ENCODE results near the gene SH2D2A. TPM values are rescaled to one million over a fixed set of nuclear protein-coding genes. Genes with fewer than 3 reads are reported as not detected.
A peak's percentile ranks its signal among the peaks of the same experiment; 100 is the strongest.

SH2D2A gene
- polyA plus RNA-seq, 1 of the 3 experiments (the other 2 are of a cell fraction) = not detected

DNA sequence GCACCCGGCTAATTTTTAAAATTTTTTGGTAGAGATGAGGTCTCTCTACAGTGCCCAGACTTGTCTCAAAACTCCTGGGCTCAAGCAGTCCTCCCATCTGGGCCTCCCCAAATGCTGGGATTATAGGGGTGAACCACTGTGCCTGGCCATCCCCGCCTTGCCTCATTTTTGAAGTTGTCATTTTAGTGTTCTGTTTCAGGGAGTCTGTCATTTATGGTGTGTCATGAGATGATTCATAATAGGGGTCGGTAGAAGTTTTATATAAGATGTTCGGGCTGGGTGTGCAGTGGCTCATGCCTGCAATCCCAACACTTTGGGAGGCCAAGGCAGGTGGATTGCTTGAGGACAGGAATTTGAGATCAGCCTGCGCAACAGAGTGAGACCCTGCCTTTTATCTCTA, 40.8 kb downstream of the SH2D2A start:
- H3K27ac ChIP-seq (ENCODE audit: low read depth in 2 of 2, low read length in 1 of 2) = no peak overlapping the region; a peak in 1 of 4 replicates
- H3K9me3 ChIP-seq = no peaks in the 10 kb centered on the region
- H4K20me1 ChIP-seq (ENCODE audit: insufficient read depth) = peaks cover 78% of the 10 kb centered on the region
- peaks cover 20 to 34% of the 10 kb centered on the region in 2 experiments; a peak in 3 of 4 replicates for H3K4me1 ChIP-seq (ENCODE audit: control insufficient read depth in 1 of 2, insufficient read depth in 2 of 2, low read depth in 1 of 2, low read length in 1 of 2)
- H3K9me2 ChIP-seq = no peaks in the 10 kb centered on the region
- peaks cover 97% of the 10 kb centered on the region for H3K79me2 ChIP-seq (ENCODE audit: insufficient read depth)
- H3F3A ChIP-seq (replicated peaks; ENCODE audit: insufficient read depth) = peaks cover 18% of the 10 kb centered on the region
- H3K36me3 ChIP-seq (replicated peaks in 1 of 2; ENCODE audit: control insufficient read depth in 1 of 2, insufficient read depth in 2 of 2, low read length in 1 of 2) = peaks cover 12 to 13% of the 10 kb centered on the region in 2 experiments
- H3K9ac ChIP-seq = 0 out of 2 replicates have a peak overlapping the region, but pooled peaks have one; percentile 21
- TF ChIP-seq, protein P1, sequence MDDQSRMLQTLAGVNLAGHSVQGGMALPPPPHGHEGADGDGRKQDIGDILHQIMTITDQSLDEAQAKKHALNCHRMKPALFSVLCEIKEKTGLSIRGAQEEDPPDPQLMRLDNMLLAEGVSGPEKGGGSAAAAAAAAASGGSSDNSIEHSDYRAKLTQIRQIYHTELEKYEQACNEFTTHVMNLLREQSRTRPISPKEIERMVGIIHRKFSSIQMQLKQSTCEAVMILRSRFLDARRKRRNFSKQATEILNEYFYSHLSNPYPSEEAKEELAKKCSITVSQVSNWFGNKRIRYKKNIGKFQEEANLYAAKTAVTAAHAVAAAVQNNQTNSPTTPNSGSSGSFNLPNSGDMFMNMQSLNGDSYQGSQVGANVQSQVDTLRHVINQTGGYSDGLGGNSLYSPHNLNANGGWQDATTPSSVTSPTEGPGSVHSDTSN (IDR thresholded peaks at IDR 0.05) = no peak
- no peak for TF ChIP-seq RXRA (IDR thresholded peaks at IDR 0.05; ENCODE audit: borderline replicate concordance, low read depth)
- no peak for TF ChIP-seq RCOR1 (IDR thresholded peaks at IDR 0.05; ENCODE audit: low read length)
- TF ChIP-seq, protein P2, sequence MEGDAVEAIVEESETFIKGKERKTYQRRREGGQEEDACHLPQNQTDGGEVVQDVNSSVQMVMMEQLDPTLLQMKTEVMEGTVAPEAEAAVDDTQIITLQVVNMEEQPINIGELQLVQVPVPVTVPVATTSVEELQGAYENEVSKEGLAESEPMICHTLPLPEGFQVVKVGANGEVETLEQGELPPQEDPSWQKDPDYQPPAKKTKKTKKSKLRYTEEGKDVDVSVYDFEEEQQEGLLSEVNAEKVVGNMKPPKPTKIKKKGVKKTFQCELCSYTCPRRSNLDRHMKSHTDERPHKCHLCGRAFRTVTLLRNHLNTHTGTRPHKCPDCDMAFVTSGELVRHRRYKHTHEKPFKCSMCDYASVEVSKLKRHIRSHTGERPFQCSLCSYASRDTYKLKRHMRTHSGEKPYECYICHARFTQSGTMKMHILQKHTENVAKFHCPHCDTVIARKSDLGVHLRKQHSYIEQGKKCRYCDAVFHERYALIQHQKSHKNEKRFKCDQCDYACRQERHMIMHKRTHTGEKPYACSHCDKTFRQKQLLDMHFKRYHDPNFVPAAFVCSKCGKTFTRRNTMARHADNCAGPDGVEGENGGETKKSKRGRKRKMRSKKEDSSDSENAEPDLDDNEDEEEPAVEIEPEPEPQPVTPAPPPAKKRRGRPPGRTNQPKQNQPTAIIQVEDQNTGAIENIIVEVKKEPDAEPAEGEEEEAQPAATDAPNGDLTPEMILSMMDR (IDR thresholded peaks at IDR 0.05) = no peak
- TF ChIP-seq, protein P3, sequence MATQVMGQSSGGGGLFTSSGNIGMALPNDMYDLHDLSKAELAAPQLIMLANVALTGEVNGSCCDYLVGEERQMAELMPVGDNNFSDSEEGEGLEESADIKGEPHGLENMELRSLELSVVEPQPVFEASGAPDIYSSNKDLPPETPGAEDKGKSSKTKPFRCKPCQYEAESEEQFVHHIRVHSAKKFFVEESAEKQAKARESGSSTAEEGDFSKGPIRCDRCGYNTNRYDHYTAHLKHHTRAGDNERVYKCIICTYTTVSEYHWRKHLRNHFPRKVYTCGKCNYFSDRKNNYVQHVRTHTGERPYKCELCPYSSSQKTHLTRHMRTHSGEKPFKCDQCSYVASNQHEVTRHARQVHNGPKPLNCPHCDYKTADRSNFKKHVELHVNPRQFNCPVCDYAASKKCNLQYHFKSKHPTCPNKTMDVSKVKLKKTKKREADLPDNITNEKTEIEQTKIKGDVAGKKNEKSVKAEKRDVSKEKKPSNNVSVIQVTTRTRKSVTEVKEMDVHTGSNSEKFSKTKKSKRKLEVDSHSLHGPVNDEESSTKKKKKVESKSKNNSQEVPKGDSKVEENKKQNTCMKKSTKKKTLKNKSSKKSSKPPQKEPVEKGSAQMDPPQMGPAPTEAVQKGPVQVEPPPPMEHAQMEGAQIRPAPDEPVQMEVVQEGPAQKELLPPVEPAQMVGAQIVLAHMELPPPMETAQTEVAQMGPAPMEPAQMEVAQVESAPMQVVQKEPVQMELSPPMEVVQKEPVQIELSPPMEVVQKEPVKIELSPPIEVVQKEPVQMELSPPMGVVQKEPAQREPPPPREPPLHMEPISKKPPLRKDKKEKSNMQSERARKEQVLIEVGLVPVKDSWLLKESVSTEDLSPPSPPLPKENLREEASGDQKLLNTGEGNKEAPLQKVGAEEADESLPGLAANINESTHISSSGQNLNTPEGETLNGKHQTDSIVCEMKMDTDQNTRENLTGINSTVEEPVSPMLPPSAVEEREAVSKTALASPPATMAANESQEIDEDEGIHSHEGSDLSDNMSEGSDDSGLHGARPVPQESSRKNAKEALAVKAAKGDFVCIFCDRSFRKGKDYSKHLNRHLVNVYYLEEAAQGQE (IDR thresholded peaks at IDR 0.05; ENCODE audit: low read depth, low read length) = no peak
- no peak for TF ChIP-seq GABPA (IDR thresholded peaks at IDR 0.05; ENCODE audit: low read depth)
- no peak for TF ChIP-seq SIN3A (IDR thresholded peaks at IDR 0.05; ENCODE audit: borderline replicate concordance, low read depth, low read length)
- TF ChIP-seq SMC3 (IDR thresholded peaks at IDR 0.05; ENCODE audit: low read depth, low read length) = no peak
- 70% methylated on average over 4 of the region's 5 CpGs for WGBS (ENCODE audit: low lambda C conversion rate)
- no peak overlapping the region for H3K4me3 ChIP-seq (ENCODE audit: low read depth in 2 of 2, low read length in 1 of 2)
- no peak overlapping the region for H3K4me2 ChIP-seq
- no peaks in the 10 kb centered on the region for H3K27me3 ChIP-seq (ENCODE audit: insufficient read depth)
- ChIA-PET POLR2A (no interaction called here), CTCF (interaction anchor here (0.7 to 1.9 kb wide), 8 partner anchors 15 to 87 kb away, joined by 3 to 9 read pairs (median 4); partner anchors contain the start of gene NTRK1)
- no peak overlapping the region for H2AFZ ChIP-seq (ENCODE audit: low read depth)
- no peak for DNase-seq

DNA sequence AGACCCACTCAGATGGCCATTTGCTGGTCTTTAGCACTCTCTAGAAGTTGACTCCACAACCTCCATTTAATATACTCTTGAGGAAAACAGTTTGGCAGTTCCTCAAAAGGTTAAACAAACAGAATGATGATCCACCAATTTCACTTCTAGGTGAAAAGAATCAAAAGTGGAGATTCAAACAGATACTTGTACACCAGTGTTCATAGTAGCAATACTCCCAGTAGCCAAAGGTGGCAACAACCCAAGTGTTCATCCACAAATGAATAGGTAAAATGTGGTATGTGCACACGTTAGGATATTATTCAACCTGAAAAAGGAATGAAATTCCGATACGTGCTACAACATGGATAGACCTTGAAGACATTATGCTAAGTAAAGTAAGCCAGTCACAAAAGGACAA, 43.0 kb downstream of the SH2D2A start:
- H2AFZ ChIP-seq (ENCODE audit: low read depth) = no peak overlapping the region
- H3K4me1 ChIP-seq (ENCODE audit: control insufficient read depth in 1 of 2, insufficient read depth in 2 of 2, low read depth in 1 of 2, low read length in 1 of 2) = peaks cover 27 to 41% of the 10 kb centered on the region in 2 experiments; a peak in 3 of 4 replicates
- no peaks in the 10 kb centered on the region for H3K27me3 ChIP-seq (ENCODE audit: insufficient read depth)
- H3K36me3 ChIP-seq (replicated peaks in 1 of 2; ENCODE audit: control insufficient read depth in 1 of 2, insufficient read depth in 2 of 2, low read length in 1 of 2) = peaks cover 19 to 22% of the 10 kb centered on the region in 2 experiments
- peaks cover 67% of the 10 kb centered on the region for H4K20me1 ChIP-seq (ENCODE audit: insufficient read depth)
- peak overlapping the region; percentile 29 to 93; a peak in 3 of 4 replicates for H3K27ac ChIP-seq (ENCODE audit: low read depth in 2 of 2, low read length in 1 of 2)
- peaks cover 100% of the 10 kb centered on the region for H3K79me2 ChIP-seq (ENCODE audit: insufficient read depth)
- no peak for TF ChIP-seq TEAD4 (IDR thresholded peaks at IDR 0.05; ENCODE audit: borderline replicate concordance, insufficient read depth)
- TF ChIP-seq, protein P2 (IDR thresholded peaks at IDR 0.05) = peak; percentile 18; the same call in 1 of the 2 replicates
- H3K4me3 ChIP-seq (ENCODE audit: low read depth in 2 of 2, low read length in 1 of 2) = no peak overlapping the region
- no peaks in the 10 kb centered on the region for H3K9me3 ChIP-seq
- no peak for DNase-seq
- H3K9me2 ChIP-seq = no peaks in the 10 kb centered on the region
- H3K9ac ChIP-seq = no peak overlapping the region
- H3K4me2 ChIP-seq = peak overlapping the region; percentile 40; the same call in 1 of the 2 replicates
- CTCF ChIA-PET = interaction anchor here (1.1 to 9.5 kb wide), 11 partner anchors 11 to 154 kb away, joined by 3 to 64 read pairs (median 16); partner anchors contain the start of genes INSRR and NTRK1
- POLR2A ChIA-PET = interaction anchor here (0.8 to 2.2 kb wide), 6 partner anchors 22 to 86 kb away, joined by 3 to 15 read pairs (median 9); partner anchors contain the start of genes HDGF and INSRR
- H3F3A ChIP-seq (replicated peaks; ENCODE audit: insufficient read depth) = peaks cover 10% of the 10 kb centered on the region
- WGBS (ENCODE audit: low lambda C conversion rate) = 91% methylated on average over 3 of the region's 3 CpGs
